MCF 10A (cell line): ENCODE data around the gene ZNF638. TPM values are rescaled to one million over a fixed set of nuclear protein-coding genes. Genes with fewer than 3 reads are reported as not detected.
"Not testable (repeated sequence)": the region's sequence is repeated elsewhere in the genome, so short reads cannot be mapped to it uniquely, and the experiment has no call there.

Source experiments
- BruUV-seq: library from RNA; stranded (reverse); fragments of 400-500 nt; replicated peaks from 2 replicates; lab custom pipeline; 2021; lab: Mats Ljungman, UMichigan
- CTCF ChIA-PET: fragments of 300-600 bp; sonication (Branson Sonifier 250); formaldehyde crosslinking; extraction: SDS; loops from one replicate; lab custom pipeline; 2021; ENCODE audit warnings: antibody characterized with exemption, inconsistent platforms; lab: Yijun Ruan, JAX
- POLR2A ChIA-PET: fragments of 300-600, 350-650 bp; sonication (Branson Sonifier 250); formaldehyde crosslinking; extraction: SDS; loops from one replicate; lab custom pipeline; 2020; ENCODE audit warnings: antibody characterized with exemption, inconsistent platforms; lab: Yijun Ruan, JAX
- DNase-seq: peaks from one replicate; pipeline ENCODE4 v3.0.0-alpha.2; 2018; ENCODE audit not compliant: unreplicated experiment
- H3K27ac Mint-ChIP-seq: one replicate; pipeline ENCODE4 v1.8.0; 2022; ENCODE audit warnings: mild to moderate bottlenecking, low read depth, mixed read lengths; ENCODE audit not compliant: unreplicated experiment
- H3K27me3 Mint-ChIP-seq: one replicate; pipeline ENCODE4 v1.8.0; 2022; ENCODE audit warnings: mixed read lengths; ENCODE audit not compliant: insufficient read depth, unreplicated experiment
- H3K36me3 Mint-ChIP-seq: one replicate; pipeline ENCODE4 v1.8.0; 2022; ENCODE audit warnings: mild to moderate bottlenecking, moderate library complexity, mixed read lengths; ENCODE audit not compliant: insufficient read depth, unreplicated experiment
- H3K4me1 Mint-ChIP-seq: one replicate; pipeline ENCODE4 v1.8.0; 2022; ENCODE audit warnings: mixed read lengths; ENCODE audit not compliant: insufficient read depth, unreplicated experiment
- H3K4me3 Mint-ChIP-seq: one replicate; pipeline ENCODE4 v1.8.0; 2022; ENCODE audit warnings: mild to moderate bottlenecking, moderate library complexity, mixed read lengths; ENCODE audit not compliant: unreplicated experiment
- H3K9me3 Mint-ChIP-seq: one replicate; pipeline ENCODE4 v1.8.0; 2022; ENCODE audit warnings: mixed read lengths; ENCODE audit not compliant: unreplicated experiment
- intact Hi-C: fragments of 100-400 bp; cut with micrococcal nuclease; formaldehyde crosslinking; loops from 2 replicates; pipeline ENCODE4 v1.14.1; 2022
- total RNA-seq: library from RNA; stranded (reverse); gene quantifications from 2 replicates; pipeline ENCODE4 v1.2.3, GENCODE V29; 2022
- TF ChIP-seq, protein P1 (sequence below): fragments of 200-600 bp; IDR thresholded peaks from one replicate; pipeline ENCODE4 v1.8.0; 2022; ENCODE audit warnings: antibody characterized with exemption, mild to moderate bottlenecking; ENCODE audit not compliant: unreplicated experiment

ZNF638 gene
- total RNA-seq, 1 experiment from 2014 or later: 142 TPM

DNA sequence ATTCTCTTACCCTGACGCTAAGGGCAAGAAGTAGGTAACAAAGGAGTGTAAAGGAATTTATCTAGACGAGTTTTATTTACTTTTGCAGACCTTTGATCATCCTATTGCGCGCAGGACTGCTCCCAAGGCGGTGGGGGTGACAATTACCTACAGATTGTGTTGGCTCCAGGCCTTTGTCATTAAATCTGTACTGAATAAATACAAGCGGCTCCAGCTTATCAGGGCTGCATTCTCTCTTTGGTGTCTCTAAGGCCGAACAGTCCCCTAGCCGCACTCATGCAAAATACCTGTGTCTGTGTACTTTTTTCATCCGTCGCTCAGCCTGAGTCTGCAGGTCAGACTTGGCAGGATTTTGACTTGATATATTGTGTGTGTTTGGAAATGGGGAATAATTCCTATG is 63.9 kb downstream of the ZNF638 start:
- Mint-ChIP-seq H3K4me3 (no peak overlapping the region), H3K9me3 (no peaks in the 10 kb centered on the region), H3K36me3 (peaks cover 87% of the 10 kb centered on the region), H3K4me1 (no peaks in the 10 kb centered on the region), H3K27ac (no peak overlapping the region), H3K27me3 (no peaks in the 10 kb centered on the region)
- CTCF ChIA-PET: interaction anchor here (0.5 kb wide), 1 partner anchor 24 kb away, joined by 3 read pairs; no protein-coding TSS in a partner anchor
- DNase-seq: no peak
- TF ChIP-seq, protein P1, sequence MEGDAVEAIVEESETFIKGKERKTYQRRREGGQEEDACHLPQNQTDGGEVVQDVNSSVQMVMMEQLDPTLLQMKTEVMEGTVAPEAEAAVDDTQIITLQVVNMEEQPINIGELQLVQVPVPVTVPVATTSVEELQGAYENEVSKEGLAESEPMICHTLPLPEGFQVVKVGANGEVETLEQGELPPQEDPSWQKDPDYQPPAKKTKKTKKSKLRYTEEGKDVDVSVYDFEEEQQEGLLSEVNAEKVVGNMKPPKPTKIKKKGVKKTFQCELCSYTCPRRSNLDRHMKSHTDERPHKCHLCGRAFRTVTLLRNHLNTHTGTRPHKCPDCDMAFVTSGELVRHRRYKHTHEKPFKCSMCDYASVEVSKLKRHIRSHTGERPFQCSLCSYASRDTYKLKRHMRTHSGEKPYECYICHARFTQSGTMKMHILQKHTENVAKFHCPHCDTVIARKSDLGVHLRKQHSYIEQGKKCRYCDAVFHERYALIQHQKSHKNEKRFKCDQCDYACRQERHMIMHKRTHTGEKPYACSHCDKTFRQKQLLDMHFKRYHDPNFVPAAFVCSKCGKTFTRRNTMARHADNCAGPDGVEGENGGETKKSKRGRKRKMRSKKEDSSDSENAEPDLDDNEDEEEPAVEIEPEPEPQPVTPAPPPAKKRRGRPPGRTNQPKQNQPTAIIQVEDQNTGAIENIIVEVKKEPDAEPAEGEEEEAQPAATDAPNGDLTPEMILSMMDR: no peak
- intact Hi-C loops: no loop called here
- POLR2A ChIA-PET: no interaction called here
- no TSS peak for BruUV-seq

DNA sequence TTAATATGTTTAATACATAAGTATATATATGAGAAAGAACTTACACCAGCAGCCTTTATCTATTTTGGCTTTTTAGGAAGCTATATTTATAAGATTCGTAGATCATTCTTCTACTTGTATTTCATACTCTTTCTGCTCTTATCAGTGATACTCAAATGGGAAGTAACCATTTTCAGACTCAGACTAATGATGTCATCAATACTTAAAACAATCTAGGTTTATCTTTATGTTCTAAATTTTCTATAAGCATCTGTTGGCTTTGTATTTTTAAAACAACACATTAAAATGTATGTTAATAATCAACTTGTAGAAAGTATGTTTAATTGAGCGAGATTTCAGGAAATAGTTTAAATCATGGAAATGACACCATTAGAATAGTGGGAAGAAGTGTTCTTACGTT is 70.8 kb downstream of the ZNF638 start:
- Mint-ChIP-seq H3K4me1 (no peaks in the 10 kb centered on the region), H3K4me3 (no peak overlapping the region), H3K36me3 (peaks cover 89% of the 10 kb centered on the region), H3K27me3 (no peaks in the 10 kb centered on the region), H3K9me3 (no peaks in the 10 kb centered on the region), H3K27ac (no peak overlapping the region)
- no TSS peak for BruUV-seq
- TF ChIP-seq, protein P1: no peak
- no peak for DNase-seq
- ChIA-PET CTCF (interaction anchor here (0.6 to 0.7 kb wide), 2 partner anchors 28 to 1458 kb away, joined by 3 to 4 read pairs; no protein-coding TSS in a partner anchor), POLR2A (interaction anchor here (0.8 to 1.2 kb wide), 2 partner anchors 13 to 71 kb away, joined by 3 to 5 read pairs; partner anchors contain the start of gene ZNF638)
- intact Hi-C loops: no loop called here

DNA sequence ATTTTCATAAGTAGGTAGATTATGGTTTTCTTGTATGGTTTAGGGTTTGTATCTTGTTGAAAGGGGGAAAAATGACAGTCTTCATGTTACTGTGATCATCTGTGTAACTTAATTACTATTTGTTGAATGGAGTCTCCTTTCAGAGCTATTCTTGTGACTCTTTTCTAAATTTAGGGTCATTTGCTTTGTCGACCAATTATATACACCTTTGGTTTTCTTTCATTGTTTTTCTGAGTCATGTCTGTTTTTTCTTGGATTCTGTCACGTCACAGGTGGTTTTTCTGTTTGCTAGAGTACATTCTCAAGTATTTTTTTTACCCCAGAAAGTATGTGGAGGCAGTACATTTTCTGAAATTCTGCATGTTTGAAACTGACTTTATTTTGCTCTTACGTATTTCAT is 78.0 kb downstream of the ZNF638 start:
- BruUV-seq: no TSS peak
- POLR2A ChIA-PET: no interaction called here
- CTCF ChIA-PET: interaction anchor here (2.0 kb wide), 1 partner anchor 101 kb away, joined by 8 read pairs; no protein-coding TSS in a partner anchor
- Mint-ChIP-seq H3K4me1 (no peaks in the 10 kb centered on the region), H3K4me3 (no peak overlapping the region), H3K36me3 (peaks cover 58% of the 10 kb centered on the region), H3K9me3 (no peaks in the 10 kb centered on the region), H3K27ac (peak overlapping the region; percentile 57), H3K27me3 (no peaks in the 10 kb centered on the region)
- TF ChIP-seq, protein P1: no peak
- intact Hi-C loops: no loop called here
- DNase-seq: no peak

DNA sequence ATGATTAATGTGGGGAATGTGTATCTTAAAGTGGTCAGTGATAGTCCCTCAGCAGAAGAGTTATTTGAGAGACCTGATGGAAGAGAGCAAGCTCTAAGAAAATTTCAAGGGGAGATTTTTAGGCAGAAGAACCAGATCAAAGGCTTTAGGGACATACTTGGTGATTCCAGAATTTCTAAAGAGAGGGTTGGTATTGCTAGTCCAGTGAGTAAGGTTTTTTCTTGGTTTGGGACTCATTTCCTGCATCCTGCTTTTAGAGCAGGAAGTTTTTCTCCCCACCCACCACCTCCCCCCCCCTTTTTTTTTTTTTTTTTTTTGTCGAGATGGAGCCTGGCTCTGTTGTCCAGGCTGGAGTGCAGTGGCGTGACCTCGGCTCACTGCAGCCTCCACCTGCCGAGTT is 79.1 kb downstream of the ZNF638 start:
- H3K4me3 Mint-ChIP-seq: no peak overlapping the region
- TF ChIP-seq, protein P1: no peak
- ChIA-PET POLR2A (no interaction called here), CTCF (no interaction called here)
- no peaks in the 10 kb centered on the region for H3K9me3 Mint-ChIP-seq
- no peak for DNase-seq
- no peaks in the 10 kb centered on the region for H3K27me3 Mint-ChIP-seq
- peaks cover 49% of the 10 kb centered on the region for H3K36me3 Mint-ChIP-seq
- no TSS peak for BruUV-seq
- H3K27ac Mint-ChIP-seq: no peak overlapping the region
- H3K4me1 Mint-ChIP-seq: no peaks in the 10 kb centered on the region
- intact Hi-C loops: no loop called here

DNA sequence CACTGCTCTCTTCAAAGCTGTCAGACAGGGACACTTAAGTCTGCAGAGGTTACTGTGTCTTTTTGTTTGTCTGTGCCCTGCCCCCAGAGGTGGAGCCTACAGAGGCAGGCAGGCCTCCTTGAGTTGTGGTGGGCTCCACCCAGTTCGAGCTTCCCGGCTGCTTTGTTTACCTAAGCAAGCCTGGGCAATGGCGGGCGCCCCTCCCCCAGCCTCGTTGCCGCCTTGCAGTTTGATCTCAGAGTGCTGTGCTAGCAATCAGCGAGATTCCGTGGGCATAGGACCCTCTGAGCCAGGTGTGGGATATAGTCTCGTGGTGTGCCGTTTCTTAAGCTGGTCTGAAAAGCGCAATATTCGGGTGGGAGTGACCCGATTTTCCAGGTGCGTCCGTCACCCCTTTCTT is 85.3 kb downstream of the ZNF638 start:
- peak overlapping the region; percentile 10 for H3K27ac Mint-ChIP-seq
- CTCF ChIA-PET, H3K4me1 Mint-ChIP-seq, intact Hi-C loops, BruUV-seq, H3K9me3 Mint-ChIP-seq, H3K27me3 Mint-ChIP-seq, DNase-seq: not testable (repeated sequence)
- peaks cover 15% of the 10 kb centered on the region for H3K36me3 Mint-ChIP-seq
- peak overlapping the region; percentile 67 for H3K4me3 Mint-ChIP-seq
- POLR2A ChIA-PET: interaction anchor here (1.2 to 1.7 kb wide), 2 partner anchors 8 to 18 kb away, joined by 6 read pairs; no protein-coding TSS in a partner anchor
